Right lobe of liver (tissue), 6 donors: Measurements from ENCODE around the gene LCOR. TPM values are rescaled to one million over a fixed set of nuclear protein-coding genes. Genes with fewer than 3 reads are reported as not detected.

Experiments
- ATAC-seq, 4 donors: fragments of 200-7000 bp; cut with Tn5 transposase; one replicate each; pipeline ENCODE4 v1.9.1; 2020; ENCODE audit warnings: mild to moderate bottlenecking in 4 of 4, moderate library complexity in 4 of 4
- DNase-seq, 3 donors: peaks; one replicate each; pipeline ENCODE4 v3.0.0-alpha.2; 2020
- H3K27ac ChIP-seq, 3 donors: fragments of 200-600 bp; one replicate each; pipeline ENCODE4 v1.8.0; 2022
- H3K27me3 ChIP-seq, 2 donors: fragments of 200-600 bp; one replicate each; pipeline ENCODE4 v1.8.0; 2022
- H3K36me3 ChIP-seq, 4 donors: fragments of 200-600 bp; sonication (generic) in 1 of 4; one replicate each; pipeline versions ENCODE4 v1.5.1 to v1.8.0; 2017 to 2022; ENCODE audit warnings: control low read depth in 1 of 4
- H3K4me1 ChIP-seq, 4 donors: fragments of 200-600 bp; sonication (generic) in 1 of 4; one replicate each; pipeline versions ENCODE4 v1.5.1 to v1.8.0; 2017 to 2022; ENCODE audit warnings: control low read depth in 1 of 4
- H3K4me3 ChIP-seq, 3 donors: fragments of 200-600 bp; one replicate each; pipeline ENCODE4 v1.8.0; 2022
- H3K9me3 ChIP-seq, 4 donors: fragments of 200-600 bp; sonication (generic) in 1 of 4; one replicate each; pipeline versions ENCODE4 v1.5.1 to v1.8.0; 2017 to 2022; ENCODE audit warnings: control low read depth in 1 of 4
- POLR2A ChIP-seq: fragments of 450-650 bp; IDR thresholded peaks from one replicate; pipeline ENCODE4 v1.6.1; 2017; ENCODE audit warnings: antibody characterized with exemption, mild to moderate bottlenecking
- WGBS: methylation state at CpG from one replicate; pipeline ENCODE4 v1.1.6; 2018; ENCODE audit warnings: low coverage, low lambda C conversion rate; ENCODE audit not compliant: insufficient coverage; ENCODE audit errors: missing lambda C conversion rate; 5-methylcytosine and 5-hydroxymethylcytosine counted together
- intact Hi-C, 2 donors: fragments of 100-400 bp; cut with DNase I; formaldehyde crosslinking; loops; one replicate each; pipeline versions ENCODE4 v1.11.2 to v1.14.1; 2022
- total RNA-seq, 6 experiments: library from RNA; depleted of rRNA in 2 of 6; stranded (reverse); fragments of >200 nt in 2 of 6; fragmentation: NEBNext Ultra II Directional in 3 of 6; extraction: Animal tissue kit (Norgen Biotek cat#: 25700) in 3 of 6; gene quantifications; one replicate each; pipeline versions ENCODE4 v1.1.0 to v1.2.4, GENCODE V29; 2016 to 2023
- TF ChIP-seq, protein P1 (sequence below), 4 donors: fragments of 200-600 bp in 3 of 4; fragments of 450-650 bp in 1 of 4; IDR thresholded peaks; one replicate each; pipeline versions ENCODE4 v1.5.1 to v1.8.0; 2016 to 2022; ENCODE audit warnings: antibody characterized with exemption in 4 of 4, mild to moderate bottlenecking in 2 of 4
- donor health status: DM: no; HTN: yes; CAD: no.
- donor health status: DM: no; HTN: no; CAD: no.
- donor health status: DM: no; HTN: no; CAD: no.
- donor health status: DM: no; HTN: yes; CAD: no.
- donor health status: DM: no; HTN: yes; CAD: no.

The LCOR gene
- total RNA-seq, 6 experiments from 2014 or later, result 8.6 to 16.3 (median 12.9) TPM

DNA sequence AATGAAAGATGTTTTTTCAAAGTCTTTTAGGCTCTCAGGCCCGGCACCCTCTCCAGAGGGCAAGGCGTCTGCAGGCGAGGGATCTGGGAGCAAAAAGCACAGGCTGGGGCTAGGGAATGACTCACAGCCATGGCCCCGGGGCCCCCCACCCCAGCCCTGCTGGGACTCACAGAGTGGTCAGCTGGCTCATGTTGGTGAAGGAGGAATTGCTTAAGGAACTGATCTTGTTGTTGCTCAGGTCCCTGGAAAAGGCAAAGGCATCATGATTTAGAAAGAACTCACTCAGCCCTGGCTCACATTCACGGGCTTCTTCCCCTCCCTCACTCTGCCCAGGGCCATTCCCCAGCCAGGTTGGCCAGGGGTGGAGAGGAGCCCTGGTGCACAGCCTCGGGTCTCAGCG is 202.2 kb downstream of the LCOR start:
- Histone ChIP-seq H3K27me3 (no peaks in the 10 kb centered on the region), H3K9me3 (no peaks in the 10 kb centered on the region), H3K27ac (no peak overlapping the region), H3K4me1 (no peaks in the 10 kb centered on the region), H3K4me3 (no peak overlapping the region), H3K36me3 (no peaks in the 10 kb centered on the region)
- TF ChIP-seq POLR2A, result no peak
- TF ChIP-seq, protein P1, sequence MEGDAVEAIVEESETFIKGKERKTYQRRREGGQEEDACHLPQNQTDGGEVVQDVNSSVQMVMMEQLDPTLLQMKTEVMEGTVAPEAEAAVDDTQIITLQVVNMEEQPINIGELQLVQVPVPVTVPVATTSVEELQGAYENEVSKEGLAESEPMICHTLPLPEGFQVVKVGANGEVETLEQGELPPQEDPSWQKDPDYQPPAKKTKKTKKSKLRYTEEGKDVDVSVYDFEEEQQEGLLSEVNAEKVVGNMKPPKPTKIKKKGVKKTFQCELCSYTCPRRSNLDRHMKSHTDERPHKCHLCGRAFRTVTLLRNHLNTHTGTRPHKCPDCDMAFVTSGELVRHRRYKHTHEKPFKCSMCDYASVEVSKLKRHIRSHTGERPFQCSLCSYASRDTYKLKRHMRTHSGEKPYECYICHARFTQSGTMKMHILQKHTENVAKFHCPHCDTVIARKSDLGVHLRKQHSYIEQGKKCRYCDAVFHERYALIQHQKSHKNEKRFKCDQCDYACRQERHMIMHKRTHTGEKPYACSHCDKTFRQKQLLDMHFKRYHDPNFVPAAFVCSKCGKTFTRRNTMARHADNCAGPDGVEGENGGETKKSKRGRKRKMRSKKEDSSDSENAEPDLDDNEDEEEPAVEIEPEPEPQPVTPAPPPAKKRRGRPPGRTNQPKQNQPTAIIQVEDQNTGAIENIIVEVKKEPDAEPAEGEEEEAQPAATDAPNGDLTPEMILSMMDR (IDR thresholded peaks at IDR 0.05), result no peak
- no peak for DNase-seq
- intact Hi-C loops, result no loop called here
- 82% methylated on average over 4 of the region's 7 CpGs for WGBS
- no peak for ATAC-seq

DNA sequence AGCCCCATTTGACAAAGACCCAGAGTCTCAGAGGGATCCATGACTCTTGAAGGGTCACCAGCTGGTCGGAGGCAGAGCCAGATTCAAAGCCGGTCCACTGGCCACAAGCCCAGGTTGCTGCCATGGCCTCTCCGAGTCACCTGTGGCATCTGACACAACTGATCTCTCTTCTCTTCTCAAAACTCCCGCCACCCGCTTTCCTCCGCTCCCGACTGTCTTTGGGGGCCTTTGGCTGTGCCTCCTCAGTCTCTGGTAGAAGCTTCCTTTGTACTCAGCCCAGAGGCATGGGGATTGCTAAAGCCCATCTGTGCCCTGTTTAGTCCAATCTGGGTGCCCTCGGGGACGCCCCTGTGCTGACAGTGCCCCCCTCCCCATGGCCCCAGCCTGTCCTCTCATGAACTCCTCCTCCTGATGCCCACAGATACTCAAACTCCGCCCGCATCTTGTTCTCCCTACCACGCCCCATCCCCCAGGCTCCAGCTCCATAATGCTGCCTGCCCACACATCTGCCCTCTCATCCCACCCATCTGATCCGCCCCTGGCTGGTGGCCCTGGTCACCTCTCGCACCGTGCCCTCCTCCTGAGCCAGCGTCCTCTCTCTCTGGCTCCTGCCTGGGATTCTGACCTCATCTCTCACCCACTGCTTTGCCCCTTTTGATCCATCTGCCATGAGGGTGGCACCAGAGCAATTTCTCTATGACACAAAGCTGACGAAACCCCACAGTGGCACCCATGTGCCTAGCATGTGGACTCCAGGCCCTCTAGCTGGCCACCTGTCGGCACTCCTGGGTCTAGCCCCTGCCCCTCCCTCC is 203.1 kb downstream of the LCOR start:
- Histone ChIP-seq H3K27ac (no peak overlapping the region), H3K4me3 (no peak overlapping the region), H3K9me3 (no peaks in the 10 kb centered on the region), H3K4me1 (no peaks in the 10 kb centered on the region), H3K27me3 (no peaks in the 10 kb centered on the region), H3K36me3 (no peaks in the 10 kb centered on the region)
- WGBS, result 64% methylated on average over 10 of the region's 18 CpGs
- intact Hi-C loops, result no loop called here
- no peak for TF ChIP-seq POLR2A
- TF ChIP-seq, protein P1 (IDR thresholded peaks at IDR 0.05), result no peak
- DNase-seq (no peak), ATAC-seq (no peak)

DNA sequence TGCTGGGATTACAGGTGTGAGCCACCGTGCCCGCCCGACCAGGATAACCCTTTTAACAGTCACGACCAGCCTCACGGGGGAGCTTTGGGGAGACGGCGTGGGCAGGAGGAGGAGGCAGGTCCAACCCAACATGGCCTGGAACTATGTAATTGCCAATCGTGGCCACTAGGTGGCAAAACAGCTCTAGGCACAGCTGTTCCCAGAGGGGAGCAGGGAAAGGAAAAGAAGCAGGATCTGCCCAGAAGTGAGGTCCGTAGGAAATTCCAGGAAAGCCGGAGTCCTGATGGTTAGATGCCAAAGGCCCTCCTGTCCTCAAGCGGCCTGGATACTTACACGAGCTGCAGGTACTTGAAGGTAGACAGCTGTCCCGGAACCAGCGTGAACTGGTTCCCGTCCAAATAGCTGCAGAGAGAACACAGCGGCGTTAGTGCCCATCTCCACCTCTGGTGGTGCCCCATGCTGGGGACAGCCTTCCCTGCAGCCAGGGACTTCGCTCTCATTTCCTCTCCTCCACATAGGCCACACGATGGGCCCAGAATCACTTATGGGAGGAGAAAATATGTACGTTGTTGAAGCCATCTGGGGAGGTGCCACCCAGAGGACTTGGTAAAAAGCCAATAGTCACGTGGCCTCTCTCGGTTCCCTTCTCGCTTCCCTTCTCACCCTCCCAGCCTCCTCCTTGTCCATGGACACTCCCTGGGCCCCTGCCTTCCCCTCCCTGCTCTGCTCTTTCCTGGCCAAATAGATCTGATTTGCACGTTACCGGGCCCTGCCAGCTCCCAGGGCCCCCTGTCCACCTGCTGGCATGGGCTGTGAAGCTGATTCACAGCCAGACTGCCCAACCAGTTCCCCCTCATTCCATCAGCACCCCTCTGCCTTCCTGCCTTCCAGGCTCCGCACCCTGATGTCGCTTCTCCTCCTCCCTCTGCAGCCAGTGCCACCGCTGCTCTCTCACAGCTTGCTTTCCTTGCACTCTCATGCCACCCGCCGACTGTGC is 205.6 kb downstream of the LCOR start:
- no peak overlapping the region for H3K27ac ChIP-seq
- ATAC-seq (peak; percentile 94 to 97 (median 96)), DNase-seq (peak; percentile 72 to 81 (median 74))
- H3K27me3 ChIP-seq, result no peaks in the 10 kb centered on the region
- no peaks in the 10 kb centered on the region for H3K9me3 ChIP-seq
- peak overlapping the region; percentile 25 to 52 (median 39) for H3K4me3 ChIP-seq
- WGBS, result 30% methylated on average over 21 of the region's 30 CpGs
- H3K4me1 ChIP-seq, result no peaks in the 10 kb centered on the region
- no peaks in the 10 kb centered on the region for H3K36me3 ChIP-seq
- no peak for TF ChIP-seq POLR2A
- TF ChIP-seq, protein P1 (IDR thresholded peaks at IDR 0.05), result peak; percentile 78 to 87 (median 84)
- intact Hi-C loops, result no loop called here

DNA sequence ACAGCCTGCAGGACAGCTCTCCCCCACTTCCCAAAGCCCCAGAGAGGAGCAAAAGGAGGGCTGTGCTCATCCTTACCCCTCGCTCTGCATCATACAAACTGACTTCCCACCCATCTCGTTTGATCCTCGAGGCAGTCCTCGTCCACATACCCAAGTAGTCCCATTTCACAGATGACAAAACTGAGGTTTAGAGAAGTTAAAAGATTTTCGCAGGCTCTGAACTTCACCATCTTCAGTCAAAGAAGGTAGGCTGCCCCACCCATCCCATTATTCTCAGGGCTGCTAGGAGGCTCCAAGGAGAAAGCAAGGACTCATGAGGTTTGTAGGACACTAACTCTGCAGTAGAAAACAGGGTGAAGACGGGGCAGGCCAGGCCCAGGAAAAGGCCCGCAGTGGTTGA is 206.6 kb downstream of the LCOR start:
- H3K27me3 ChIP-seq, result no peaks in the 10 kb centered on the region
- no peak overlapping the region for H3K4me3 ChIP-seq
- no peaks in the 10 kb centered on the region for H3K4me1 ChIP-seq
- no peak overlapping the region for H3K27ac ChIP-seq
- H3K9me3 ChIP-seq, result no peaks in the 10 kb centered on the region
- intact Hi-C loops, result no loop called here
- H3K36me3 ChIP-seq, result no peaks in the 10 kb centered on the region
- ATAC-seq (no peak), DNase-seq (no peak)
- WGBS, result 88% methylated on average over 7 of the region's 7 CpGs
- TF ChIP-seq, protein P1 (IDR thresholded peaks at IDR 0.05), result no peak
- TF ChIP-seq POLR2A, result no peak
